IMR-90 (cell line): ENCODE measurements around the gene DCHS1. TPM values are rescaled to one million over a fixed set of nuclear protein-coding genes. Genes with fewer than 3 reads are reported as not detected.

Experiments
- ATAC-seq: fragments of 200-7000 bp; cut with Tn5 transposase; 2 replicates; pipeline ENCODE4 v1.9.1; 2020; ENCODE audit warnings: low read depth, mild to moderate bottlenecking, moderate library complexity
- BruUV-seq: library from RNA; stranded (reverse); fragments of 400-500 nt; replicated peaks from 2 replicates; lab custom pipeline; 2021; lab: Mats Ljungman, UMichigan
- CTCF ChIA-PET: fragments of 300-600 bp; formaldehyde crosslinking; extraction: SDS; loops from one replicate; lab custom pipeline; 2021; ENCODE audit warnings: antibody characterized with exemption; lab: Yijun Ruan, JAX
- POLR2A ChIA-PET: fragments of 300-600 bp; sonication (Branson Sonifier 250); formaldehyde crosslinking; loops from one replicate; lab custom pipeline; 2022; ENCODE audit warnings: antibody characterized with exemption; ENCODE audit not compliant: unreplicated experiment; lab: Charles Lee
- DNase-seq: peaks from one replicate; pipeline ENCODE4 v3.0.0; 2013
- H2AFZ ChIP-seq: replicated peaks from 2 replicates; pipeline ENCODE3; 2013; ENCODE audit warnings: low read length, mild to moderate bottlenecking; ENCODE audit not compliant: poor library complexity
- H2AK5ac ChIP-seq: 2 replicates; pipeline ENCODE4 v1.6.1; 2013; ENCODE audit warnings: low read depth, low read length, inconsistent platforms
- H2AK9ac ChIP-seq: replicated peaks from 2 replicates; pipeline ENCODE3; 2013; ENCODE audit warnings: mild to moderate bottlenecking, low read depth, low read length, moderate library complexity; ENCODE audit not compliant: poor library complexity
- H2BK120ac ChIP-seq: 2 replicates; pipeline ENCODE4 v1.6.1; 2013; ENCODE audit warnings: low read depth, low read length, inconsistent platforms
- H2BK15ac ChIP-seq: 3 replicates; pipeline ENCODE4 v1.6.1; 2013; ENCODE audit warnings: low read depth, low read length, inconsistent platforms
- H2BK20ac ChIP-seq: 2 replicates; pipeline ENCODE4 v1.6.1; 2013; ENCODE audit warnings: low read depth, mild to moderate bottlenecking, inconsistent platforms, low read length, moderate library complexity
- H2BK5ac ChIP-seq: 2 replicates; pipeline ENCODE4 v1.6.1; 2013; ENCODE audit warnings: mild to moderate bottlenecking, low read depth, low read length, inconsistent platforms; ENCODE audit not compliant: poor library complexity, severe bottlenecking
- H3K14ac ChIP-seq: replicated peaks from 2 replicates; pipeline ENCODE4 v1.6.1; 2013; ENCODE audit warnings: low read depth, low read length, inconsistent platforms
- H3K18ac ChIP-seq: 2 replicates; pipeline ENCODE4 v1.6.1; 2013; ENCODE audit warnings: low read depth, low read length, control low read depth
- H3K23ac ChIP-seq: 2 replicates; pipeline ENCODE4 v1.6.1; 2013; ENCODE audit warnings: low read depth, low read length, inconsistent platforms
- H3K27ac ChIP-seq: 2 replicates; pipeline ENCODE4 v1.5.1; 2013; ENCODE audit warnings: mild to moderate bottlenecking, control low read depth, low read length; ENCODE audit not compliant: insufficient read depth
- H3K27me3 ChIP-seq: 2 replicates; pipeline ENCODE4 v1.6.1; 2013; ENCODE audit warnings: low read length; ENCODE audit not compliant: control insufficient read depth, insufficient read depth
- H3K36me3 ChIP-seq: 2 replicates; pipeline ENCODE4 v1.6.1; 2013; ENCODE audit warnings: low read length, mixed read lengths; ENCODE audit not compliant: control insufficient read depth, insufficient read depth
- H3K4ac ChIP-seq: 2 replicates; pipeline ENCODE4 v1.6.1; 2013; ENCODE audit warnings: low read depth, low read length, inconsistent platforms
- H3K4me1 ChIP-seq: 2 replicates; pipeline ENCODE4 v1.6.1; 2013; ENCODE audit warnings: low read length, mixed read lengths; ENCODE audit not compliant: control insufficient read depth, insufficient read depth
- H3K4me2 ChIP-seq: 2 replicates; pipeline ENCODE4 v1.6.1; 2013; ENCODE audit warnings: low read depth, mild to moderate bottlenecking, control low read depth, low read length, moderate library complexity
- H3K4me3 ChIP-seq: 2 replicates; pipeline ENCODE4 v1.5.1; 2013; ENCODE audit warnings: low read depth, mild to moderate bottlenecking, control low read depth, low read length, moderate library complexity; ENCODE audit not compliant: insufficient read depth
- H3K56ac ChIP-seq: 2 replicates; pipeline ENCODE4 v1.6.1; 2013; ENCODE audit warnings: low read length, inconsistent platforms; ENCODE audit not compliant: insufficient read depth; ENCODE audit errors: extremely low read depth
- H3K79me1 ChIP-seq, 2 experiments: 2 replicates each; pipeline ENCODE4 v1.6.1; 2013; ENCODE audit warnings: low read length in 2 of 2, inconsistent platforms in 1 of 2, low read depth in 1 of 2
- H3K9ac ChIP-seq: 2 replicates; pipeline ENCODE4 v1.6.1; 2013; ENCODE audit warnings: low read depth, low read length, control low read depth
- H3K9me1 ChIP-seq: 2 replicates; pipeline ENCODE4 v1.6.1; 2013; ENCODE audit warnings: low read length, inconsistent platforms; ENCODE audit not compliant: insufficient read depth
- H3K9me3 ChIP-seq: 2 replicates; pipeline ENCODE4 v1.6.1; 2013; ENCODE audit warnings: low read length; ENCODE audit not compliant: control insufficient read depth, insufficient read depth
- H4K20me1 ChIP-seq: 2 replicates; pipeline ENCODE4 v1.6.1; 2013; ENCODE audit warnings: low read length, inconsistent platforms; ENCODE audit not compliant: insufficient read depth
- H4K5ac ChIP-seq: 2 replicates; pipeline ENCODE4 v1.6.1; 2013; ENCODE audit warnings: mild to moderate bottlenecking, low read depth, low read length, control low read depth
- H4K8ac ChIP-seq, 2 experiments: 2 replicates each; pipeline ENCODE4 v1.6.1; 2013; ENCODE audit warnings: low read depth in 2 of 2, low read length in 2 of 2, control low read depth in 1 of 2, inconsistent platforms in 1 of 2
- H4K91ac ChIP-seq: 2 replicates; pipeline ENCODE4 v1.6.1; 2013; ENCODE audit warnings: low read depth, low read length, inconsistent platforms; ENCODE audit not compliant: insufficient read depth
- BHLHE40 ChIP-seq: fragments of 150-350 bp; IDR thresholded peaks from 2 replicates; pipeline ENCODE4 v1.6.1; 2016; ENCODE audit warnings: mild to moderate bottlenecking, low read depth, low read length
- CHD1 ChIP-seq: IDR thresholded peaks from 2 replicates; pipeline ENCODE4 v1.6.1; 2012; ENCODE audit warnings: low read depth, low read length, improper control_type of control experiment
- CTCF ChIP-seq: conservative IDR thresholded peaks from 2 replicates; pipeline ENCODE4 v1.5.1; 2012; ENCODE audit warnings: mild to moderate bottlenecking, low read depth, low read length, improper control_type of control experiment
- FOS ChIP-seq: fragments of 150-350 bp; IDR thresholded peaks from 2 replicates; pipeline ENCODE4 v1.6.1; 2016; ENCODE audit warnings: low read depth, low read length
- MAFK ChIP-seq: IDR thresholded peaks from 2 replicates; pipeline ENCODE4 v1.6.1; 2012; ENCODE audit warnings: low read depth, low read length, improper control_type of control experiment
- MAZ ChIP-seq: IDR thresholded peaks from 2 replicates; pipeline ENCODE4 v1.6.1; 2012; ENCODE audit warnings: low read depth, mild to moderate bottlenecking, low read length, improper control_type of control experiment, moderate library complexity, borderline replicate concordance
- MXI1 ChIP-seq: IDR thresholded peaks from 2 replicates; pipeline ENCODE4 v1.6.1; 2012; ENCODE audit warnings: low read depth, mild to moderate bottlenecking, low read length, moderate library complexity, borderline replicate concordance
- POLR2A ChIP-seq: IDR thresholded peaks from 2 replicates; pipeline ENCODE4 v1.6.1; 2012; ENCODE audit warnings: mild to moderate bottlenecking, low read depth, low read length
- RAD21 ChIP-seq: IDR thresholded peaks from 2 replicates; pipeline ENCODE4 v1.6.1; 2012; ENCODE audit warnings: low read length, improper control_type of control experiment
- RCOR1 ChIP-seq: IDR thresholded peaks from 2 replicates; pipeline ENCODE4 v1.6.1; 2012; ENCODE audit warnings: mild to moderate bottlenecking, low read length, improper control_type of control experiment; ENCODE audit not compliant: insufficient replicate concordance
- RFX5 ChIP-seq: IDR thresholded peaks from 2 replicates; pipeline ENCODE4 v1.8.0; 2012; ENCODE audit warnings: low read depth, mild to moderate bottlenecking, low read length, moderate library complexity
- SMC3 ChIP-seq: fragments of 150-350 bp; IDR thresholded peaks from 2 replicates; pipeline ENCODE4 v1.6.1; 2016; ENCODE audit warnings: low read depth, mild to moderate bottlenecking, antibody characterized with exemption, low read length, moderate library complexity
- WGBS, 2 experiments: methylation state at CpG; one replicate each; pipeline versions ENCODE4 v1.1.5 to v1.1.7; 2013; ENCODE audit warnings: missing lambda C conversion rate in 2 of 2; ENCODE audit not compliant: insufficient read length in 1 of 2; ENCODE audit errors: extremely low coverage in 2 of 2; 5-methylcytosine and 5-hydroxymethylcytosine counted together
- dilution Hi-C: fragments of 300-500 bp; cut with HindIII; formaldehyde crosslinking; loops from one replicate; pipeline ENCODE4 v1.14.3; 2018; ENCODE audit warnings: low sequenced_read_pairs; ENCODE audit not compliant: unreplicated experiment
- in situ Hi-C: fragments of 300-500 bp; cut with MboI; formaldehyde crosslinking; loops from 3 replicates; pipeline ENCODE4 v1.14.3; 2019; ENCODE audit warnings: low sequenced_read_pairs, inconsistent platforms, mixed read lengths
- intact Hi-C: fragments of 100-400 bp; cut with micrococcal nuclease; formaldehyde crosslinking; loops from 2 replicates; pipeline ENCODE4 v1.10.0; 2022
- polyA plus RNA-seq, 3 experiments: library from polyadenylated mRNA; depleted of rRNA; stranded (reverse); fragments of >200 nt; gene quantifications; 2 replicates each; pipeline ENCODE4 v1.2.3, GENCODE V29; 2012; ENCODE audit warnings: low replicate concordance in 1 of 3
- total RNA-seq: library from RNA; depleted of rRNA; stranded (reverse); fragments of >200 nt; gene quantifications from 2 replicates; pipeline ENCODE4 v1.2.3, GENCODE V29; 2012
- TF ChIP-seq, protein P1 (sequence below): fragments of 150-350 bp; IDR thresholded peaks from 2 replicates; pipeline ENCODE4 v1.6.1; 2016; ENCODE audit warnings: low read depth, mild to moderate bottlenecking, low read length, moderate library complexity, borderline replicate concordance
- TF ChIP-seq, protein P2 (sequence below): fragments of 150-350 bp; IDR thresholded peaks from 2 replicates; pipeline ENCODE4 v1.6.1; 2017; ENCODE audit warnings: mild to moderate bottlenecking, antibody characterized with exemption, low read length, low read depth

DCHS1 gene
- total and polyA plus RNA-seq, 2 of the 4 experiments (the other 2 are of a cell fraction) = 1.4 to 3.3 TPM

DNA sequence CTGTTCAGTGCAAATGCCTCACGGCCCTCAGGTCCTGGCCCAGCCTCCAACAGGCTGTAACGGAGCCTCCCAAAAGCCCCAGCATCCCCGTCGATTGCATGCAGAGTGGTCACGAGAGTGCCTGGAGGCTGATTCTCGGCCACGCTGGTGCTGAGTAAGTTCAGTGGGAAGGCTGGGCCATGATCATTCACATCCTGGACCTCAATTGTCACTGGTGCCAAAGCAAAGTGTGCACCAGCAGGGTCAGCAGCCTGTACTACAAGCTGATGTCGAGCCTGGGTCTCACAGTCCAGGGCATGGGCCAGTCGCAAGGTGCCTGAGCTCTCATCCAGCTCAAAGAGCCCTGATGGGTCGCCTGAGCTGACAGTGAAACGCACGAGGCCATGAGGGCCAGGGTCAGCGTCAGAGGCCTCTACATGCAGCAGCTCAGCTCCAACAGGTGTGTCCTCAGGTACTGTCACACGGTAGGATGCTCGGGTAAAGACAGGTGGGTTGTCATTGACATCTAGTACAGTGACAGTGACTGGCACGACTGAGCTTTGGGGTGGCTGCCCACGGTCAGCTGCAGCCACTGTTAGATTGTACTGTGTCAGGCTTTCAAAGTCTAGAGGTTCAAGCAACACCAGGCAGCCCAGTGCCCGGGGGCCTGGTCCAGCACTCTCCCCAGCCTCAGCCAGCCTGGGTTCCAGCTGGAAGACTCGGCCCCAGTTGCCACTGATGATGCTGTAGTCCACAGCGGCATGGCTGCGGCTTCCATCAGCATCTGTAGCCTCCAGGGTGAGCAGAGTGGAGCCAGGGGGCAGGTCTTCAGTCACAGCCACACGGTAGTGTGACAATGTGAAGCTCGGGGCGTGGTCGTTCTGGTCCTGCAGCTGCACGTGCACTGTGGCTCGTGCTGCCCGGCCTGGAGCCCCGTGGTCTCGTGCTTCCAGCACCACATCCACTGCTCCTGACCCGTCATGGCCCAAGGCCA is 31.9 kb downstream of the DCHS1 start:
- ChIA-PET POLR2A (no interaction called here), CTCF (interaction anchor here (0.6 kb wide), 1 partner anchor 10 kb away, joined by 3 read pairs; no protein-coding TSS in a partner anchor)
- Histone ChIP-seq H4K91ac (no peak overlapping the region), H4K8ac (no peak overlapping the region), H3K27me3 (no peaks in the 10 kb centered on the region), H3K23ac (no peak overlapping the region), H3K4ac (no peak overlapping the region), H4K20me1 (no peaks in the 10 kb centered on the region), H3K56ac (no peak overlapping the region), H3K9me1 (no peaks in the 10 kb centered on the region), H3K36me3 (peaks cover 41% of the 10 kb centered on the region), H3K9me3 (no peaks in the 10 kb centered on the region), H2AK9ac (no peak overlapping the region), H2BK15ac (no peak overlapping the region), H3K14ac (no peak overlapping the region), H3K4me1 (no peaks in the 10 kb centered on the region; the same call in 1 of the 2 replicates), H4K5ac (no peak overlapping the region), H3K27ac (no peak overlapping the region), H3K9ac (no peak overlapping the region), H2BK20ac (no peak overlapping the region), H2BK5ac (no peak overlapping the region), H2AFZ (no peak overlapping the region), H3K18ac (no peak overlapping the region), H3K79me1 (peaks cover 4 to 6% of the 10 kb centered on the region in 2 experiments; a peak in 3 of 4 replicates), H2AK5ac (no peak overlapping the region), H2BK120ac (no peak overlapping the region), H3K4me3 (no peak overlapping the region), H3K4me2 (no peak overlapping the region)
- in situ Hi-C loops (no loop called here), intact Hi-C loops (no loop called here), dilution Hi-C loops (no loop called here)
- ATAC-seq (no peak), DNase-seq (no peak)
- WGBS, 2 experiments = 91% methylated on average over 19 of the region's 31 CpGs; no CpG with 5 or more reads in 1 of the 2 experiments
- BruUV-seq = no TSS peak
- TF ChIP-seq BHLHE40 (no peak), MAFK (no peak), FOS (no peak), SMC3 (no peak), CTCF (no peak), MXI1 (no peak), CHD1 (no peak), RCOR1 (no peak), RFX5 (no peak), MAZ (no peak), POLR2A (no peak), RAD21 (no peak)
- TF ChIP-seq, protein P1, sequence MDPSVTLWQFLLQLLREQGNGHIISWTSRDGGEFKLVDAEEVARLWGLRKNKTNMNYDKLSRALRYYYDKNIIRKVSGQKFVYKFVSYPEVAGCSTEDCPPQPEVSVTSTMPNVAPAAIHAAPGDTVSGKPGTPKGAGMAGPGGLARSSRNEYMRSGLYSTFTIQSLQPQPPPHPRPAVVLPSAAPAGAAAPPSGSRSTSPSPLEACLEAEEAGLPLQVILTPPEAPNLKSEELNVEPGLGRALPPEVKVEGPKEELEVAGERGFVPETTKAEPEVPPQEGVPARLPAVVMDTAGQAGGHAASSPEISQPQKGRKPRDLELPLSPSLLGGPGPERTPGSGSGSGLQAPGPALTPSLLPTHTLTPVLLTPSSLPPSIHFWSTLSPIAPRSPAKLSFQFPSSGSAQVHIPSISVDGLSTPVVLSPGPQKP = no peak
- TF ChIP-seq, protein P2, sequence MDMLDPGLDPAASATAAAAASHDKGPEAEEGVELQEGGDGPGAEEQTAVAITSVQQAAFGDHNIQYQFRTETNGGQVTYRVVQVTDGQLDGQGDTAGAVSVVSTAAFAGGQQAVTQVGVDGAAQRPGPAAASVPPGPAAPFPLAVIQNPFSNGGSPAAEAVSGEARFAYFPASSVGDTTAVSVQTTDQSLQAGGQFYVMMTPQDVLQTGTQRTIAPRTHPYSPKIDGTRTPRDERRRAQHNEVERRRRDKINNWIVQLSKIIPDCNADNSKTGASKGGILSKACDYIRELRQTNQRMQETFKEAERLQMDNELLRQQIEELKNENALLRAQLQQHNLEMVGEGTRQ = no peak
